Middle frontal gyrus (tissue), 1 donor: ENCODE results near the gene NSUN2.
"Not testable (repeated sequence)": the region's sequence is repeated elsewhere in the genome, so short reads cannot be mapped to it uniquely, and the experiment has no call there.

Source experiments
- DNase-seq: peaks from one replicate; pipeline ENCODE4 v3.0.0-alpha.2; 2015; ENCODE audit warnings: low spot score; ENCODE audit errors: extremely low spot score

NSUN2 gene

DNA sequence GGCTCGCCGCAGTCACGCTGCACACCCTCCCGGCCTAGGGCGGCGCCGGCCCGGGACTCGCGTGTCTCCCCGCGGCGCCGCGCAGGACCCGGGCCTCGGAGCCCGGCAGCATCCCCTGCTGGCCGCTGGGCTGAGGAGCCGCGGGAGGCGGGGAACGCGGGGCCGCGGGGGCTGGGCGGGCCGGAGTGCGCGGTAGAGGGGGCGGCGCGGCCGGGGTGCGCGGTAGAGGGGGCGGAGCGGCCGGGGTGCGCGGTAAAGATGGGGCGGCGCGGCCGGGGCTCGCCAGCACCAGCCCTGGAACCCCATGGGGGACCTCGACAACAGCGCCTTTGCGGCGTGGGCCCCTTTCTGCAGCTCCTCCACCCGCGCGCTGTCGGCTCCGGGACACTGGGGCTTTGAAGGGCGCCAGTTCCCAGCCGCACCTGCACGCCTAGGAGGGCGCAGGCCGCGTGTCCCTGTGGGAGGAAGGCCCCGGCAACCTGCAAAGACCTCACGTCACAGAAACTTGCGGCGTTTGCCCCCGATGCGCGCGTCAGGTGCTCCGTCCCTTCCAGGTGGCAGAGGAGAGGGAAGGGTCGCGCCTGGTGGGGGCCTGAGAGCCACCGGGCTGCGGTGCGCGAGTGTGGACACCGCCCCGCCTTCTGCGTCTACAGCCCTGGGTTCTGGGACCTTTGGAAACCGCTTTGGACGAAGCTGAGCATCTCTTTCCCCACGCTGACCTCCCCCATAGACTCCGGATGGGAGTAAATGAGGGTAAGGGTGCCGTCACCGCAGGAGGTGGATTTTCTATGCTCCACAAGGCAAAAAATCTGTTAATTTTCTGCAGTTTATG, 49.6 kb downstream of the NSUN2 start:
- DNase-seq: no peak

DNA sequence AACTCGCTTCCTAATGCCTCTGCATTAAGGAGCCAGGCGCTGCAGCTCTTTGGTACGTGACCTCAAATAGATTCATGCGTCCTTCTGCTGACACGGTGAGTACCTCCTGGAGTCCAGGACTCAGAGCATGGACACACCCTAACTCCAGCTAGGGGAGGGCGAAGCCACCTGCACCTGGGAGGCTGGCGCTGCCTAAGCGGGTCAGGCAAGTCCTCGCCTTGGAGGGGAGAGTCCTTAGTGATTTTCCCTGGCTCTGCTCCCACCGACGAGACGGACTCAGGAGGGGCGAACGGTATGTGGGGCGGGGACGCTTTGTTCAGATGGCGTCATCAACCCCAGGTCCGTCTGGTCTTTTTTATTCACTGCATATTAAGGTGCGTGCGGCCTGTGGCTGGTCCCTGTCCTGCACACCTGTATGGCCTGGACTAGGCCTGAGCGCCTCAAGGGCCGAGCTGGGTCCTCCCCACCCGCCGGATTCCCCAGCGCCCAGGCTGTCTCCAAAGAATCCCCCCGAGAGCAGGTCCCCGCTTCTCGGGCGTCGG, 50.3 kb downstream of the NSUN2 start:
- no peak for DNase-seq

DNA sequence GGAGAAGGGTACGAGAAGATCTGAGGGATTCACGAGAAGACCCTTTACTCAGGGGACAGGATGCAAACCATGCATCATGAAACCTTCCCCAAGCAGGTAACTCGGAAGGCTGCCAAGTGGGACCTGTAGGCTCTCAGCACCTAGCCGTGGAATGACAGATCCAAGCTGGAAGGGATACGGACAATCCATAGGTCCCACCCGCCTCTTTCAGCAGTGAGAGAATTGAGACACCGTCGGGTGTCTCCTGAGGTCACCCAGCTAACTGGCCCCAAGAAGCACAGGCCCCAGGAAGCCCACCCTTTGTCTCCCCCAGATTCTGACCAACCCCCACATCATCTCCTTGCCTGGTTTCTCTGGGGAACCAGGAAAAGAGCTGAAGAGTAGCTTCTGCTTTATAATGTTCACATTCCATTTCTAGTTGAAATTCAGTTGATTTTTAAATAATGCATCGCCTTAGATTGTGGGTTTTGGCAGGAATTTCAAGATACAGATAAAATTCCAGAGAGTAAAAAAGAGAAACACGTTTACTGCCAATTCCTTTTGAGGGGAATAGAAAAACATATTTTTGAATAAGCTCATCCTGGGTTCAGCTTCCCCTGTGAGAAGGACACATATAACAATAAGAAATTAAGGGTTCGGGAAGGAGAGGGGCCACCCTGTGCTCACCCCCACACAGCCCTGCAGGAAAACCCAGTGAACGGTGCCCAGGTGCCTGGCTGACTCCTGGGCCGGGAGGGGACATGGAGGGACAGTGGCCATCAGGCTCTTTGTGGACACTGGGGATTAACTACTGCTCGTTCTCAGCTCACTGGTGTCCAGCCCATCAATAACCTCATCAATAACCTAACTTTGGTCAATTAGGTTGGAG, 51.1 kb downstream of the NSUN2 start:
- DNase-seq: no peak

DNA sequence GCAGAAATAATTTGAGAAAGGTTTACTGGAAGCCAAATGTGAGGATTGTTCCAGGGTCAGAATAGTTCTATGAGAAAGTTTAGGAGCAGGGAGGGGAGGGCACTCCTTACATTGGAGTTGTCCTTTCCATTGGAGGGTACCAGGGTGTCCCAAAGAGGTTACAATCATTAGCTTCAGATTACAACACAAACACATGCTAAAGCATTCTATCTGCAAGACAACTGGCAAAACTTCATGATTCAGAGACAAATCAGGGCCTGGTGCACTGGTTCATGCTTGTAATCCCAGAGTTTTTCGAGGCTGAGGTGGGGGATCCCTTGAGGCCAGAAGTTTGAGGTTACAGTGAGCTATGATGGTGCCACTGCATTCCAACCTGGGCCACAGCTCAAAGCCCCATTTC, 51.8 kb downstream of the NSUN2 start:
- DNase-seq: no peak

- no peak for DNase-seq
These were observed 53.3 kb downstream of the NSUN2 start for GRCh38 chr5:6579535-6579934.

DNA sequence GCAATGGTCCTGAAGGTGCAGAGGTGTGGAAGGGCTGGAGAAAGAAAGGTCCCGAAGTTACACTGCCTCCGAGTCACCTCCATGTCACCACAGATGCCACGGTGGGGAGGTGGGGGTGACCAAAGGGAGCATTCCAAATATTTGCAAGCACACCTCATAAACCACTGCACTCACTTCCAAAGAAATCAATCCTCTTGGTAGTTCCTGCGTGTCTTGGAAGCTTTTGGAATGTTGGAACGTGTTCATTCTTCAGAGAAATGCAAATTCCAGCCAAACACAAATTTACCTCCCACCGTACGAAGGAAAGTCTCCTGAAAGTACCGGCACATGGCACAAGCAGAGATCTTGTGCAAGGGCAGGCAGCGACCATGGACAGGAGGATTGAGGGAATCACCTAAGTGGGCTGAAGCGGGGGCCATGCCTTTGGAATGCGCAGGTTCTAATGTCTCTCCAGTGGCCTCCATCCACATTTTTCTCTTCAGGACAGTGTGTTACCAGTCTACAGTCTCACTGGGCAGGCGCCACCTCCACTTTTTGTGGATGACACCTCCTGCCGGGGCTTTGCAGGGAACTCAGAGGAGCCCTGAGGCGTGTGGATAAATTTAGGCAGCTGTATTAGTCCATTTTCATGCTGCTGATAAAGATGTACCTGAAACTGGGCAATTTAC, 54.0 kb downstream of the NSUN2 start:
- DNase-seq: no peak

DNA sequence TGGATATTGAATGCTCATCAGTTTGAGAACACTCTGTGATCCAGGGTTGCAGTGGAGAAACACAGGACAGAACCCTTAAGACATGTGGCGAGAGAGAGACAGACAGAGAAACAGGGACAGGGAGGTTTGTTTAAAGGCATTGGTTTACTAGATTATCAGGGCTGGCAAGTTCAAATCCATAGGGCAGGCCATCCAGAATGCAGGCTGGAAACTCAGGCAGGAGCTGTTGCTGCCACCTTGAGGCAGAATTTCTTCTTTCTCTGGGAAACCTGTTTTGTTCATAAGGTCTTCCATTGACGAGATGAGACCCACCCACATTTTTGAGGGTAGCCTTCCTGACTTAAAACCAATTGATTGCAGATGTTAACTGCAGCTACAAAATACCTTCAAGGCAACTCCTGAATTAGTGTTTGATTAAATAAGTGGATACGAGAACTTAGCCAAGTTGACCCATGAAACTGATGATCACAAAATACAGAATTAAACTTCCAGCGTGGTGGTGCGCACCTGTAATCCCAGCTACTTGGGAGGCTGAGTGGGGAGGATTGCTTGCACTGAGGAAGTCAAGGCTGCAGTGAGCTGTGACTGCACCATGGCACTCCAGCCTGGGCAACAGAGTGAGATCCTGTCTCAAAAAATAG, 55.9 kb downstream of the NSUN2 start:
- DNase-seq: no peak

DNA sequence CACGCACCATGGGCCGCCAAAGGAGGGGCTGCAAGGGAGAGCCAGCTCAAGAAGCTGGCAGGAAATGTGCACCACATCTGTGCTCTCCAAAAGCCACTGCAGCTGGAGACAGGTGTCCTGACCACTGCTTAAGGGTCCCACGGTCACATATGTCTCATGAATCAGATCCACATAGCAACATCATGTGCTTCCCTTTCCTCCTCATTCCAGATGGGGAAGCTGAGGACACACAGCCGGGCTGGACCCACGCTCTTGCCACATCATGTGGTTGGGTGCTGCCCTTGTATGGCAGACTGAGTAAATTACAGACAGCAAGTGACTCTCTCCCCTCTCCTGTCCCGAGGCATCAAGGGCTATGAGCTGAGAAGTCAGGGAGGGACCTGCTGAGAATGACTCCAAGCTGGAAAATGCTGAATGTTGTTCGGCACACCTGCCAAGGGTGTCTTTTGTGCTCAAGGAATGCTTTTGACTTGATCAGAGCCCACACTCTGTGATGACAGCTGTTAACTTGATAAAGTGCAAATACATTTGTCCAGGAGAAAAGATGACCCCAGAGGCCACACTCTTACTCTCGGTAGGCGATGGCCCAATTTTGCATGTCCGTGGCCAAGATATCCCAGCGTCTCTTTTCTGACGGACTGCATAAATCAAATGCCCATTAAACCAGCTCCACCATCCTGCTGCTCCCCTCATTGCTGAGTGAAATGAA, 58.2 kb downstream of the NSUN2 start:
- DNase-seq: no peak

DNA sequence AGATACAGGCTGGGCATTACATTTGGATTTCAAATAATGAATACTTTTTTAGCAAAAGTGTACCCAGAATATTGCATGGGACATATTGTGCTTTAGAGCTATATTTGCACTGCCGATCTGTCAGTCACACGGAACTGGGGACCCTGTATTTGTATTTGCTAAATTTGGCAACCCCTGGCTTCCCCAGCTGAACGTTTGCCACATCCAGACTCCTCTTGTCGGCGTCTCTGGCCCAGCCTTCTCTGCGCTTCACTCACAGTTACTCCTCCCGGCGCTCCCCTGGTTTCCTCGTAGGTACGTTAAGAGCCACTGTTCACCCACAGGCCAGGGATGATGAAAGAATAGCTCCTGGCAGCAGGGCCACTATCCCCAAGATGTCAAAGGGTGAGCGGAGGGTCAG, 58.7 kb downstream of the NSUN2 start:
- no peak for DNase-seq

DNA sequence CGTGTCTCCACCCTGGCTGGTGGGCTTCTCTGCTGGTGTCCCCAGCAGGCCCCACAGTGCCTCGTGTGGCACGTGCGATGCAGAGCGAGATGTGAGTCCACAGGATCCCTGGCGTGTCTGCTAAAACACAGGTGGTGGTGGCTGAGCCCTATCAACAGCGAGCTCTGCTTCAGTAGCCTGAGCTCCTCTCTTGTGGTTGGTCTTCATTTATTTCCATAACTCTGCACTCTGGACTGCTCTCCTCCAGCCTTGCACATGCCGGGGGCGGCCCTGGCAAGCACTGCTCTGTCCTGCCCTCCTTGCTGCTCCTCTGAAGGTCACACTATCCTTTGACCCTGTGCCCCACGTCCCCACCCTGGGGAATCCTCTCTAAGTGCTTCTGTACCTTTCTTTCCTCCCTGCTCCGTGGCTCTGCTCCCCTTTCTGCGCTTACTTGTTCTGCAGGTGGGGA, 59.2 kb downstream of the NSUN2 start:
- no peak for DNase-seq

GRCh38 chr5:6572825-6573380, 59.9 kb downstream of the NSUN2 start:
- no peak for DNase-seq

DNA sequence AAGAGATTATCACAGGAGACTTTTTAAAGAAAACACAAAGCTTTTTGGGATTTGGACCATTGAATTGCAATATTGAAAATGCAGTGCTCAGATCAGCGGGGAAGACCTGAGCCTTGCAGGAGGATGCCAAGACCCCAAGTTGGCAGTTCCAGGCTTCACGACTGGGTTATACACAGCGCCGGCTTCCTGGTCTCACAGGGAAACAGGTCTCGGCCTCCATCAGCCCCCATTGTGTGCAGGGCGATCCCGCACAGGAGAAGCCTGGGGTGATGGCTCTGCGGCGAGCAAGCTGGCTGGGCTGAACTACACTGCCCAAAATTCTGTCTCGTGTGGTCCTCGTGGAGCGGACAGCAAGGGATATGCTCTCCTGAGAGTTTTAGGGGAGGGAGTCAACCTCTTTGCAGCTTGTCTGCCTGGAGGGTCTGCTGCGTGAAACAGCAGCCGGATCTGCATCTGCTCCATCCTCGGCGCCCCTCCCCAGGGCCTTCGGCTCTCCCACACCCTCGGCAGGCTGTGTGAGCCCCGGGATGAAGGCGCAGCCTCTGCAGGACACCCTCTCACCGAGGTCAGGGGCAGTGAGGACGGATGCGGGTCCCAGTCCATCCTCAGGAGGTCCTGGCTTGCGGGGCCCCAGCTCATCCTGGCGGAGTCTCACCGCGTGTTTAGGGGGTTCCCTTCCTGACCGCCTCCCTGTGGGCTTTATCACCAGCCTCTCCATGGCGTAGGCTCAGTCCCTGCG, 60.6 kb downstream of the NSUN2 start:
- no peak for DNase-seq

DNA sequence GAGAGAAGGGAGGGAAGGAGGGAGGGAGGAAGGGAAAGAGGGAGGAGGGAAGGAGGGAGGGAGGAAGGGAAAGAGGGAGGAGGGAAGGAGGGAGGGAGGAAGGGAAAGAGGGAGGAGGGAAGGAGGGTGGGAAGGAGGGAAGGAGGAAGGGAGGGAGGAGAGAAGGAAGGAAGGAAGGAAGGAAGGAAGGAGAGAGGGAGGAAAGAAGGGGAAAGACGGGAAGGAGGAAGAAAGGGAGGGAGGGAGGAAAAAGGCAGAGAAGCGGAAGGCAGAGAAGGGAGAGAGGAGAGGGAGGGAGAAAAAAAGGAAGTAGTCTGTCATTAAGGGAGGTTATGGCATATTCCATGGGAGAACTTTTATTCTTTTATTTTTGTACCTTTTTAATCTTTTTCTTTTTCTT, 61.2 kb downstream of the NSUN2 start:
- not testable (repeated sequence) for DNase-seq

DNA sequence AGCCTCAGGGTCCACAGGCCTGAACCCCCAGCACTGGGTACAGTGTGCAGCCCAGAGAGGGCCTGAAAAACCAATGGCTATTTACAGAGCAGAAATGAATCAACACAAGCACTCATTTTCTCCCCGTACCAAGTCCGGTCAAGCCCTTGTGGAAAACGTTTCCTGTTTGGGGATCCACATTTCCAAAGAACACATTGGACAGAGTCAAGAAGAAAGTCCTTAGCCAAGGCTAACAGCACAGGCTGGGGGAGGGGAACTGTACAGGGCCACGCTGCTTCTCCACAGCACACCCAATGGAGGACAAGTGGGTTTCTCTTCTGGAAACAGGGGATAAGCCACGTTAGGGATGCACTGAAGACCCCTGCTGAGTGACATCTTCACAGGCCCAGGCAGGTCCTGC, 62.3 kb downstream of the NSUN2 start:
- no peak for DNase-seq

- no peak for DNase-seq
These were observed 64.0 kb downstream of the NSUN2 start for GRCh38 chr5:6568889-6569288.

- no peak for DNase-seq
These were observed 64.5 kb downstream of the NSUN2 start for GRCh38 chr5:6568383-6568782.

GRCh38 chr5:6567835-6568234, 65.0 kb downstream of the NSUN2 start:
- DNase-seq: no peak

DNA sequence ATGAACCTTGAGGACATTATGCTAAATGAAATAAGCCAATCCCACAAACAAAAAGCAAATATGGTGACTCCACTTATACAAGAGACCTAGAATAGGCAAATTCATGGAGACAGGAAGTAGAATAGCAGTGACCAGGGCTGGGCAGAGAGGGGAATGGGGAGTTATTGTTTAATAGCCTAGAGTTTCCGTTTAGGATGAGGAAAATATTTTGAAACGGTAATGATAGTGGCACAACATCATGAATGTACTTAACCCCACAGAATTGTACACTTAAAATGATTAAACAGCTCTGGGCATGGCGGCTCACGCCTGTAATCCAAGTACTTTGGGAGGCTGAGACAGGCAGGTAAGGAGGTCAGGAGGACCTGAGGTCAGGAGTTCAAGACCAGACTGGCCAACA, 65.8 kb downstream of the NSUN2 start:
- DNase-seq: no peak

DNA sequence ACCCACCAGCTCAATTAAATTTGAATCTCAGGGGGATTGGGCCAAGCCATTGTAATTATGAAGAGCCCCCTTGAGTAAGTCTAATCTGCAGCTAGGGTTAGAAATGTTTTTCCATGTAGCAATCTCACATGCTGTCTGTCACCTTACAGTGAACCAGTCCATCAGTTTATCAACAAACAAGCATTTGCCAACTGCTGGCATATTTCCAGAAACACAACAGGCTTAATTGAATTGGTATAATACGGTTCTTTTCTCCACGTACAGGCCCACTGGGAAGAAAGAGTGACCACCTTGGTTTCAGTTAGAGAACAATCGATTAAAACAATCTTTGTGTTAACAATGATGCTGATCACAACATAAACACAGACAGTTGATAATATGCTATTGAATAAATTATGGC, 67.4 kb downstream of the NSUN2 start:
- DNase-seq: no peak
